Mesothelial cell of epicardium (in vitro differentiated cells): ENCODE measurements around the gene B4GALT1. TPM values are rescaled to one million over a fixed set of nuclear protein-coding genes. Genes with fewer than 3 reads are reported as not detected.
"Not testable (repeated sequence)": the region's sequence is repeated elsewhere in the genome, so short reads cannot be mapped to it uniquely, and the experiment has no call there.

Experiments used
- DNase-seq, 2 experiments: peaks; one replicate each; pipeline ENCODE4 v3.0.0; 2021; ENCODE audit warnings: low spot score in 2 of 2; ENCODE audit not compliant: unreplicated experiment in 2 of 2
- H3K27ac Mint-ChIP-seq: 2 replicates; pipeline ENCODE4 v1.8.0; 2021; ENCODE audit warnings: mixed read lengths
- H3K27me3 Mint-ChIP-seq: 2 replicates; pipeline ENCODE4 v1.8.0; 2021; ENCODE audit warnings: low read depth, mixed read lengths
- H3K36me3 Mint-ChIP-seq: 2 replicates; pipeline ENCODE4 v1.8.0; 2021; ENCODE audit warnings: mixed read lengths
- H3K4me1 Mint-ChIP-seq: 2 replicates; pipeline ENCODE4 v1.8.0; 2021; ENCODE audit warnings: mixed read lengths
- H3K4me3 Mint-ChIP-seq: 2 replicates; pipeline ENCODE4 v1.8.0; 2021; ENCODE audit warnings: mild to moderate bottlenecking, moderate library complexity, mixed read lengths
- H3K9me3 Mint-ChIP-seq: 2 replicates; pipeline ENCODE4 v1.8.0; 2021; ENCODE audit warnings: mixed read lengths
- total RNA-seq: library from RNA; stranded (reverse); gene quantifications from 3 replicates; pipeline ENCODE4 v1.2.1, GENCODE V29; 2021
- TF ChIP-seq, protein P1 (sequence below): fragments of 200-600 bp; sonication (generic); IDR thresholded peaks from one replicate; pipeline ENCODE4 v1.5.0; 2021; ENCODE audit warnings: antibody characterized with exemption; ENCODE audit not compliant: unreplicated experiment

B4GALT1 gene
- total RNA-seq, 1 donor from 2014 or later: 78.3 TPM

DNA sequence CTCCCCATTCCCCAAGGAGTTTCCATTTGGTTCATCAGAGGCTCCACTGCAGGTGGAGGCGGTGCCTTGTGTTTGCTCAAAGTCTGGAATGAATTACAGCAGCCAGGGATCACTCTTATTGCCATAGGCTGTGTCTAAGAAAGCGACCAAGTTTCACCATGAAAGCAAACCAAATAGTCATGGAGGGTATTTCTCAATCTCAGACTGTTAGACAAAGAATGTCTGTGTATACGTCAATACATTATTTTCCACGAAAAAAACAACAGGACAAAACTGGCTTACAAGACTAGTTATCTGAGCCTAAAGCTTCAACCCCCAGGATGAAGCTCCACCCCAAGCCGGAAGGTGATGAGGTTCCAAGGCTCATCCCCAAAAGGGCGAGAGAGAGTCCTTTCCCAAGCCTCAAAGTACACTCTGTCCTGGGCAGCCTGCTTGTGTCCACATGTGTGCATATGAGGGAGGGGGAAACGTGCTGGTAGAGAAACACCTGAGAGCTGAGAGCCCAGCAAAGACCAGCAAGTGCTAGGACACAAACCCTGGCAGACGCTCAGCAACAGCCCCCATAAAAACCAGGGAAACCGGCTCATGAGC lies 4.3 kb downstream of the B4GALT1 start:
- H3K4me3 Mint-ChIP-seq: peak overlapping the region; percentile 40
- peak overlapping the region; percentile 98 for H3K27ac Mint-ChIP-seq
- no peaks in the 10 kb centered on the region for H3K27me3 Mint-ChIP-seq
- no peaks in the 10 kb centered on the region for H3K36me3 Mint-ChIP-seq
- peaks cover 87% of the 10 kb centered on the region for H3K4me1 Mint-ChIP-seq
- TF ChIP-seq, protein P1, sequence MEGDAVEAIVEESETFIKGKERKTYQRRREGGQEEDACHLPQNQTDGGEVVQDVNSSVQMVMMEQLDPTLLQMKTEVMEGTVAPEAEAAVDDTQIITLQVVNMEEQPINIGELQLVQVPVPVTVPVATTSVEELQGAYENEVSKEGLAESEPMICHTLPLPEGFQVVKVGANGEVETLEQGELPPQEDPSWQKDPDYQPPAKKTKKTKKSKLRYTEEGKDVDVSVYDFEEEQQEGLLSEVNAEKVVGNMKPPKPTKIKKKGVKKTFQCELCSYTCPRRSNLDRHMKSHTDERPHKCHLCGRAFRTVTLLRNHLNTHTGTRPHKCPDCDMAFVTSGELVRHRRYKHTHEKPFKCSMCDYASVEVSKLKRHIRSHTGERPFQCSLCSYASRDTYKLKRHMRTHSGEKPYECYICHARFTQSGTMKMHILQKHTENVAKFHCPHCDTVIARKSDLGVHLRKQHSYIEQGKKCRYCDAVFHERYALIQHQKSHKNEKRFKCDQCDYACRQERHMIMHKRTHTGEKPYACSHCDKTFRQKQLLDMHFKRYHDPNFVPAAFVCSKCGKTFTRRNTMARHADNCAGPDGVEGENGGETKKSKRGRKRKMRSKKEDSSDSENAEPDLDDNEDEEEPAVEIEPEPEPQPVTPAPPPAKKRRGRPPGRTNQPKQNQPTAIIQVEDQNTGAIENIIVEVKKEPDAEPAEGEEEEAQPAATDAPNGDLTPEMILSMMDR: no peak
- H3K9me3 Mint-ChIP-seq: no peaks in the 10 kb centered on the region
- no peak for DNase-seq

DNA sequence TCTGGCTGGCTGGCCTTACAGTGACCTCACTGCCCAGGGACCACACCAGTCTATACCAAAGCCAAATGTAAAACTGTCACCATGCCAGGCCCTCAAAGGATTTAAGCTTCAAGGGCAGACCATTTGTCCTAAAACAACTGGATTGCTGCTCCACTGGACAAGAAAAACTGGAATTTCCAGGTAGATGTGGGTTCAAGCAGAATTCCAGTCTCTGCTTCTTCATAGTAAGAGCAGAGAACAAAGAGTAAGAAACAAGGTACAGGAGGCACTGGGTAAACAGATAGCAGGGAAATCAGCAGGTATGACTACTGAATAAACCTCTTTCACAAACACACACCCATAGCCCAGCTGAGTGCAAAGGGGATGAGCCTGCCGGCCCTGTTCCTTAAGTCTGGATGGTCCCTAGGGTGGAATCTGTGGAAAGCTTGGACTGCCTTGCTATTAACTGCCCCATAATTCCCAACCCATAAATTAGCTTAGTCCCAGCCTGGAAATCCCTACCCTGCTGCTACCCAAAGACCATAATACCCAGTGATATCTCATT lies 5.5 kb downstream of the B4GALT1 start:
- Mint-ChIP-seq H3K4me1 (peaks cover 92% of the 10 kb centered on the region), H3K27ac (peak overlapping the region; percentile 98), H3K27me3 (no peaks in the 10 kb centered on the region), H3K9me3 (no peaks in the 10 kb centered on the region), H3K36me3 (no peaks in the 10 kb centered on the region), H3K4me3 (peak overlapping the region; percentile 40)
- TF ChIP-seq, protein P1: no peak
- no peak for DNase-seq

DNA sequence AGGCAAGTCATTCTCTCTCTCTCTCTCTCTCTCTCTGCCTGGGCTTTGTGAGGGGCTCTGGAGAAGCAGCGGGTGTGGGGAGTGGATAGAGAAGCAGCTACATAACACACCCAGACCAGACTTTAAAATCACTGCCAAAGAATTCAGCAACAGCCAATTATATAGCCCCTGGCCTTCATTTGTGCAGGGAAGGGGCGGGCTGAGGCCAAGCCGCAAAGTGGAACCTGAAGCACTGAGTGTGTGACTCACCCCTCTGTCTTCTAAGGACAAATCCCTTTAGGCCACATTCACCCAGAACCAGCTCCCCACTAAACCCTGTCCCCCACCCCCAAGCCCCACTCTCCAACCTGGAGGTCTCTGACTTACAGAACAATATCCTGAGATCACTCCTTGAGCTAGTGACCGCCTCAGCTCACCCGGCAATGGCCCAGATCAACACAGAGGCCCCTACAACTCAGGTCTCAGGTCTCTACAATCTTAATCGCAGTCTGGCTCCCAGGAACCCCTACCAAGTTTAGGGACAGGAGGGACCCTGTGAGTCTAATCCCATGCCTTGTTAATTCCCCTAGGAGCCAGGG lies 6.0 kb downstream of the B4GALT1 start:
- peak overlapping the region; percentile 98 for H3K27ac Mint-ChIP-seq
- peak overlapping the region; percentile 40 for H3K4me3 Mint-ChIP-seq
- peaks cover 91% of the 10 kb centered on the region for H3K4me1 Mint-ChIP-seq
- no peaks in the 10 kb centered on the region for H3K9me3 Mint-ChIP-seq
- TF ChIP-seq, protein P1: no peak
- H3K36me3 Mint-ChIP-seq: no peaks in the 10 kb centered on the region
- no peak for DNase-seq
- no peaks in the 10 kb centered on the region for H3K27me3 Mint-ChIP-seq

DNA sequence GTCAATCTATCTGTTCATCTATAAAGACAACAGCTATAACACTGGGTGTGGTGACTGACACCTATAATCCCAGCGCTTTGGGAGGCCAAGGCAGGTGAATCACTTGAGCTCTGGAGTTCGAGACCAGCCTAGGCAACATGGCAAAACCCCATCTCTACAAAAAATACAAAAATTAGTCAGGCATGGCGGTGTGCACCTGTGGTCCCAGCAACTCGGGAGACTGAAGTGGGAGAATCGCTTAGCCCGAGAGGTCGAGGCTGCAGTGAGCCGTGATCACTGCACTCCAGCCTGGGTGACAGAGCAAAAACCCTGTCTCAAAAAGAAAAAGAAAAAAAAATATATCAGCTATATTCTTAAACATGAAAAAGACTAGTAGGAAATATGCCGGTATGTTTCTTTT lies 6.7 kb downstream of the B4GALT1 start:
- H3K9me3 Mint-ChIP-seq, H3K4me3 Mint-ChIP-seq, H3K27me3 Mint-ChIP-seq, H3K36me3 Mint-ChIP-seq, DNase-seq: not testable (repeated sequence)
- H3K4me1 Mint-ChIP-seq: peaks cover 90% of the 10 kb centered on the region
- H3K27ac Mint-ChIP-seq: peak overlapping the region; percentile 98

DNA sequence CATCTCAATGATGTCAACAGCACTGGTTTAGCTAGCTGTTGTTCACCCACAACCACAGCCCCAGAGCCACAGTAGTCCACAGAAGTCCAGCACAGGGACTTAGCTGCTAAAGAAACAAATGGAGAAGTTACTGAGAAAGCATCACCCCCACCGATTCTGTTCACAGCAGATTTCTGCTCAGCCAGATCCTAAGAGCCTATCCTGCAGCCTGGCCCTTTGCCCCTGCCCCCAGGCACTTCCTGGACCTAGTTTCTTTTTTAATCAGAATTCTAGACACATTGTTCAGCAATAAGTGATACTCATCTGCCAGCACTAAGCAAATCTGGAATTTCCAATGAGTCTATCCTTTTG lies 7.4 kb downstream of the B4GALT1 start:
- DNase-seq: no peak
- Mint-ChIP-seq H3K36me3 (no peaks in the 10 kb centered on the region), H3K27ac (peak overlapping the region; percentile 98)

More for the DNA sequence above, 7.4 kb downstream of the B4GALT1 start:
- TF ChIP-seq, protein P1: no peak
- Mint-ChIP-seq H3K9me3 (no peaks in the 10 kb centered on the region), H3K27me3 (no peaks in the 10 kb centered on the region), H3K4me1 (peaks cover 90% of the 10 kb centered on the region), H3K4me3 (peak overlapping the region; percentile 35)
